H9 (cell line): Measurements from ENCODE around the gene CTDSP2. TPM values are rescaled to one million over a fixed set of nuclear protein-coding genes. Genes with fewer than 3 reads are reported as not detected.
A peak's percentile ranks its signal among the peaks of the same experiment; 100 is the strongest.

ENCODE experiments used
- DNase-seq: peaks from one replicate; pipeline ENCODE4 v3.0.0-alpha.2; 2017
- H2AFZ ChIP-seq: one replicate; pipeline ENCODE4 v1.6.1; 2013; ENCODE audit warnings: mild to moderate bottlenecking, low read length, control low read depth, moderate library complexity
- H2AK5ac ChIP-seq: 2 replicates; pipeline ENCODE4 v1.6.1; 2013; ENCODE audit warnings: low read length, control low read depth, mixed read lengths; ENCODE audit not compliant: insufficient read length
- H2BK120ac ChIP-seq: one replicate; pipeline ENCODE4 v1.6.1; 2013; ENCODE audit warnings: low read depth, mild to moderate bottlenecking, low read length, control low read depth, inconsistent platforms; ENCODE audit not compliant: poor library complexity, severe bottlenecking
- H2BK12ac ChIP-seq: 2 replicates; pipeline ENCODE4 v1.6.1; 2013; ENCODE audit warnings: low read length, control low read depth, mixed read lengths, low read depth; ENCODE audit not compliant: insufficient read length
- H2BK15ac ChIP-seq: 2 replicates; pipeline ENCODE4 v1.6.1; 2013; ENCODE audit warnings: low read depth, low read length, control low read depth
- H2BK20ac ChIP-seq: one replicate; pipeline ENCODE4 v1.6.1; 2013; ENCODE audit warnings: low read depth, mild to moderate bottlenecking, low read length, control low read depth, inconsistent platforms; ENCODE audit not compliant: poor library complexity, severe bottlenecking
- H2BK5ac ChIP-seq: 2 replicates; pipeline ENCODE4 v1.6.1; 2013; ENCODE audit warnings: low read length, control low read depth, mixed read lengths; ENCODE audit not compliant: insufficient read length
- H3K14ac ChIP-seq: 2 replicates; pipeline ENCODE4 v1.6.1; 2013; ENCODE audit warnings: low read length, control low read depth; ENCODE audit not compliant: insufficient read depth
- H3K18ac ChIP-seq: 2 replicates; pipeline ENCODE4 v1.6.1; 2013; ENCODE audit warnings: low read depth, mild to moderate bottlenecking, mixed read lengths, low read length, control low read depth; ENCODE audit not compliant: insufficient read length
- H3K23ac ChIP-seq: 2 replicates; pipeline ENCODE4 v1.6.1; 2013; ENCODE audit warnings: low read length, control low read depth, mixed read lengths, low read depth; ENCODE audit not compliant: insufficient read length
- H3K23me2 ChIP-seq: 2 replicates; pipeline ENCODE4 v1.6.1; 2013; ENCODE audit warnings: low read depth, mild to moderate bottlenecking, mixed read lengths, low read length, control low read depth; ENCODE audit not compliant: insufficient read length, poor library complexity, severe bottlenecking
- H3K27ac ChIP-seq: 2 replicates; pipeline ENCODE4 v1.5.1; 2013; ENCODE audit warnings: low read length, control low read depth, mixed read lengths, low read depth; ENCODE audit not compliant: insufficient read length
- H3K27me3 ChIP-seq: 2 replicates; pipeline ENCODE4 v1.6.1; 2013; ENCODE audit warnings: low read length, control low read depth, inconsistent platforms; ENCODE audit not compliant: insufficient read depth
- H3K4ac ChIP-seq: 2 replicates; pipeline ENCODE4 v1.6.1; 2013; ENCODE audit warnings: low read depth, mild to moderate bottlenecking, control low read depth, inconsistent platforms, low read length, moderate library complexity
- H3K4me1 ChIP-seq: 2 replicates; pipeline ENCODE4 v1.6.1; 2013; ENCODE audit warnings: low read length, control low read depth, inconsistent platforms; ENCODE audit not compliant: insufficient read depth
- H3K4me2 ChIP-seq: 2 replicates; pipeline ENCODE4 v1.6.1; 2013; ENCODE audit warnings: low read length, control low read depth, mixed read lengths; ENCODE audit not compliant: insufficient read length, insufficient read depth
- H3K56ac ChIP-seq: 2 replicates; pipeline ENCODE4 v1.6.1; 2013; ENCODE audit warnings: low read depth, mild to moderate bottlenecking, mixed read lengths, low read length, control low read depth; ENCODE audit not compliant: insufficient read length
- H3K79me1 ChIP-seq: 2 replicates; pipeline ENCODE4 v1.6.1; 2013; ENCODE audit warnings: low read depth, mild to moderate bottlenecking, moderate library complexity, low read length, control low read depth, inconsistent platforms; ENCODE audit not compliant: insufficient read depth, poor library complexity, severe bottlenecking
- H3K79me2 ChIP-seq: 2 replicates; pipeline ENCODE4 v1.6.1; 2013; ENCODE audit warnings: low read length, control low read depth, inconsistent platforms; ENCODE audit not compliant: insufficient read depth
- H3K9ac ChIP-seq: 2 replicates; pipeline ENCODE4 v1.6.1; 2013; ENCODE audit warnings: low read length, control low read depth, mixed read lengths; ENCODE audit not compliant: insufficient read length; ENCODE audit errors: extremely low read depth
- H3K9me3 ChIP-seq: one replicate; pipeline ENCODE4 v1.6.1; 2013; ENCODE audit warnings: low read depth, low read length, inconsistent platforms; ENCODE audit not compliant: control insufficient read depth
- H3T11ph ChIP-seq: one replicate; pipeline ENCODE4 v1.6.1; 2013; ENCODE audit warnings: mild to moderate bottlenecking, low read length, control low read depth, inconsistent platforms
- H4K20me1 ChIP-seq: one replicate; pipeline ENCODE4 v1.6.1; 2013; ENCODE audit not compliant: control insufficient read depth, insufficient read length, insufficient read depth
- H4K5ac ChIP-seq: 2 replicates; pipeline ENCODE4 v1.6.1; 2013; ENCODE audit warnings: low read depth, mild to moderate bottlenecking, mixed read lengths, low read length, control low read depth; ENCODE audit not compliant: insufficient read length
- H4K8ac ChIP-seq: replicated peaks from 2 replicates; pipeline ENCODE4 v1.6.1; 2013; ENCODE audit warnings: low read length, control low read depth, mixed read lengths, low read depth; ENCODE audit not compliant: insufficient read length
- H4K91ac ChIP-seq: 2 replicates; pipeline ENCODE4 v1.6.1; 2013; ENCODE audit warnings: low read depth, mild to moderate bottlenecking, moderate library complexity, mixed read lengths, low read length, control low read depth; ENCODE audit not compliant: insufficient read length
- H3K27ac Mint-ChIP-seq, 3 experiments: 2 replicates in 2 of 3; 3 replicates in 1 of 3; pipeline ENCODE4 v1.8.0; 2020 to 2021; ENCODE audit warnings: mixed read lengths in 3 of 3, mild to moderate bottlenecking in 1 of 3, moderate library complexity in 1 of 3
- H3K27me3 Mint-ChIP-seq: 2 replicates; pipeline ENCODE4 v1.8.0; 2021; ENCODE audit warnings: low read depth, mild to moderate bottlenecking, moderate library complexity, mixed read lengths
- H3K36me3 Mint-ChIP-seq, 3 experiments: 2 replicates in 2 of 3; 3 replicates in 1 of 3; pipeline ENCODE4 v1.8.0; 2020 to 2021; ENCODE audit warnings: low read depth in 3 of 3, mixed read lengths in 3 of 3; ENCODE audit not compliant: insufficient read depth in 1 of 3
- H3K4me1 Mint-ChIP-seq, 2 experiments: 2 replicates each; pipeline ENCODE4 v1.8.0; 2020; ENCODE audit warnings: mixed read lengths in 2 of 2
- H3K4me3 Mint-ChIP-seq, 2 experiments: 2 replicates in 1 of 2; 3 replicates in 1 of 2; pipeline ENCODE4 v1.8.0; 2020 to 2021; ENCODE audit warnings: mild to moderate bottlenecking in 2 of 2, mixed read lengths in 2 of 2, moderate library complexity in 1 of 2
- H3K9me3 Mint-ChIP-seq, 2 experiments: 2 replicates in 1 of 2; 3 replicates in 1 of 2; pipeline ENCODE4 v1.8.0; 2020; ENCODE audit warnings: mild to moderate bottlenecking in 2 of 2, mixed read lengths in 2 of 2, moderate library complexity in 1 of 2
- CTCF ChIP-seq: fragments of 200-600 bp; sonication (generic); conservative IDR thresholded peaks from 3 replicates; pipeline ENCODE4 v1.8.0; 2021; ENCODE audit warnings: antibody characterized with exemption, mild to moderate bottlenecking
- WGBS: extraction: QIAGEN DNeasy Blood & Tissue Kit; methylation state at CpG from one replicate; pipeline ENCODE4 v1.1.7; 2013; ENCODE audit warnings: missing lambda C conversion rate, low lambda C conversion rate, mixed read lengths; ENCODE audit not compliant: insufficient read length; ENCODE audit errors: extremely low coverage; 5-methylcytosine and 5-hydroxymethylcytosine counted together
- total RNA-seq: library from RNA; stranded (reverse); gene quantifications from 2 replicates; pipeline ENCODE4 v1.2.1, GENCODE V29; 2021

CTDSP2 gene
- total RNA-seq, 1 experiment from 2014 or later = 103 TPM

- no peak for TF ChIP-seq CTCF
- no peak overlapping the region for H3K14ac ChIP-seq
- H3K27me3 ChIP-seq = no peaks in the 10 kb centered on the region
- Mint-ChIP-seq H3K9me3 (no peaks in the 10 kb centered on the region), H3K27me3 (no peaks in the 10 kb centered on the region), H3K36me3 (peaks cover 11 to 19% (median 12%) of the 10 kb centered on the region in 3 experiments; a peak in 6 of 7 replicates), H3K4me3 (no peak overlapping the region), H3K27ac (peak overlapping the region in 1 of 3 experiments; percentile 71; a peak in 1 of 7 replicates), H3K4me1 (peaks cover 2 to 3% of the 10 kb centered on the region in 2 experiments; a peak in 3 of 4 replicates)
- no peak overlapping the region for H4K91ac ChIP-seq
- no peak overlapping the region for H3K18ac ChIP-seq
- H3K9me3 ChIP-seq = no peaks in the 10 kb centered on the region
- no peak overlapping the region for H2BK5ac ChIP-seq
- no peaks in the 10 kb centered on the region for H3K79me2 ChIP-seq
- no peak overlapping the region for H2BK120ac ChIP-seq
- H4K5ac ChIP-seq = no peak overlapping the region
- no peak overlapping the region for H3K27ac ChIP-seq
- H2BK12ac ChIP-seq = no peak overlapping the region
- no peak overlapping the region for H3K4ac ChIP-seq
- no peak overlapping the region for H2BK15ac ChIP-seq
- DNase-seq = no peak
- no peaks in the 10 kb centered on the region; the same call in 1 of the 2 replicates for H3K4me1 ChIP-seq
- no CpG with 5 or more reads among the region's 3 CpGs for WGBS
- H3K23ac ChIP-seq = no peak overlapping the region
- no peak overlapping the region for H2AK5ac ChIP-seq
- no peak overlapping the region for H3T11ph ChIP-seq
- no peaks in the 10 kb centered on the region for H4K20me1 ChIP-seq
- no peaks in the 10 kb centered on the region for H3K79me1 ChIP-seq
- H3K56ac ChIP-seq = no peak overlapping the region
- no peak overlapping the region for H3K9ac ChIP-seq
- H3K4me2 ChIP-seq = no peak overlapping the region
- no peaks in the 10 kb centered on the region for H3K23me2 ChIP-seq
- no peak overlapping the region for H2BK20ac ChIP-seq
- no peak overlapping the region for H4K8ac ChIP-seq
- no peak overlapping the region for H2AFZ ChIP-seq
Measured at GRCh38 chr12:57800965-57801364, 45.6 kb downstream of the CTDSP2 start.
